Bone marrow (tissue), 2 donors: Measurements from ENCODE around the gene PRRC2B.
"Not testable (repeated sequence)": the region's sequence is repeated elsewhere in the genome, so short reads cannot be mapped to it uniquely, and the experiment has no call there.

Experiments used
- DNase-seq, 2 donors: peaks; one replicate each; lab custom pipeline; 2025; lab: John Stamatoyannopoulos, UW

Gene PRRC2B

GRCh38 chr9:131485728-131486422 lies 92.0 kb downstream of the PRRC2B start:
- no peak for DNase-seq

GRCh38 chr9:131487001-131487400 lies 93.1 kb downstream of the PRRC2B start:
- DNase-seq = no peak

GRCh38 chr9:131487621-131488031 lies 93.7 kb downstream of the PRRC2B start:
- no peak for DNase-seq

- DNase-seq = no peak
These were observed 96.6 kb downstream of the PRRC2B start for GRCh38 chr9:131490514-131490913.

DNA sequence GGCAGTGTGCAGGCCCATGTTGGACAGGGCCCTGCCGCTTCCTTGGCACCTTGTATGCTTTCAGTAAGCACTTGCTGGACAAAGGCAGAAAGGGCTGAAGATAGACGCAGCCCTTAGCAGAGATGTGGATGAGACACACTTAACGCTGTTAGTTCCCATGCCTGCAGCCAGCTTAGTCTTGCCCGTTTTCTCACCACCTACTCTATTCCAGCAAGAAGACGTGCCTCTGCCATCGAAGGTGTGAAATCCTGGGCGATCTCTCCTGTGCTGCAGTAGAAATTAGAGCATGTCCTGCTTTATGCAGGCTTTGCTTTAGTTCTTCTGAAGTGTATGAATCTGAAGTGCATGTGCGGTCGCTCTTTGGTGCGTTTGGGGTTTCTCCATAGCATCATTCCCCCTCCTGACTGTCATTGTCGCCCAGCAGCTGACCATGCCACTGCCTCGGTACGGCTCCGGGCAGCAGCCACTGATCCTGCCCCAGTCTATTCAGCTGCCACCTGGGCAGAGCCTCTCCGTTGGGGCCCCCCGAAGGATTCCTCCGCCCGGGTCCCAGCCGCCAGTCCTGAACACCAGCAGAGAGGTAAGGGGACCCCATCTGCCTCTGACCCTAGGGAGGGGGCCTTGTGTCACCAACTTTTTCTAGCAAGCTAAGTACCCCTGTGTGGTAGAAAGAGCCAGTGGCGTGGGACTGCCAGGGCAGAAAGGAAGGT lies 97.3 kb downstream of the PRRC2B start:
- DNase-seq = no peak

DNA sequence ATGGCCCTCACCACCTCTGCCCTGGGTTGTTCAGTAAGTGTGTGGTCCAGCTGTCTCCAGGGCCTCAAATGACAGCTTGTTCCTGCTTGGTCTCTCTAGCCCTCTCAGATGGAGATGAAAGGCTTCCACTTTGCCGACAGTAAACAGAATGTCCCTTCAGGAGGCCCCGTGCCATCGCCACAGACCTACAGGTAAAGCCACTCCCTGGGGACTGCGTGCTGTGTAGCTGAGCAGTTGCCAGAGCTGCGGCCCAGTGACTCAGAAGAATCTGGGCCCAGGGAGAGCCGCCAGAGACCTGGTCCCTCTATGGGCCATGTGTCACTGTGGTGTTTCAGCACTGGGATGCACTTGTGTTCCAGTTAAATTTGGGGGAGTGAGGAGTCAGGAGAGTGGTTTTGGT lies 98.2 kb downstream of the PRRC2B start:
- DNase-seq = no peak

DNA sequence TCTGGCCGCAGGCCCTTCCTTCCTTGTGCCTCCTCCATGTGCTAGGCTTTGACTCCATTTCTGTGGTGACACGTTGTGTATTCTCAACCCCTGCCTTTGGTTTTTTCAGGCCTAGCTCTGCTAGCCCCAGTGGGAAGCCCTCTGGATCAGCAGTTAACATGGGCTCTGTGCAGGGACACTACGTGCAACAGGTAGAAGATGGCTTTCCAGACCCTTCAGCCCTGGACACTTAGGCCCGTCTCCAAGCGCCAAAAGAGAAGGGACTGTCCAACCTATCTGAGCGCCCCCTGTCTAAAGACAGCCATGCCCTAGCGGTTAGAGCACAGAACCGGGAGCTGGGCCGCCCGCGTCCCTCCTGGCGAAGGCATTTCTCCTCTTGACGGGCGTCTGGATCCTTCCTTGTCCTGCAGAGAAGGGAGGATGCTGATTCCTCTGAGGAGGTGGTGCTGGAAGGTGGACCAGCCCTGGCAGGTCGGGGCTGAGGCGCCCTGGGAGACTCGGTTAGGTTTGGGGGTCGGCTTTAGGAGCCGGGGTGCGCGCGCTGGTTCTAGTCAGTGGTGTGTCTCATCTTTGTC lies 100.5 kb downstream of the PRRC2B start:
- no peak for DNase-seq

GRCh38 chr9:131495785-131496184 lies 101.9 kb downstream of the PRRC2B start:
- DNase-seq = no peak

DNA sequence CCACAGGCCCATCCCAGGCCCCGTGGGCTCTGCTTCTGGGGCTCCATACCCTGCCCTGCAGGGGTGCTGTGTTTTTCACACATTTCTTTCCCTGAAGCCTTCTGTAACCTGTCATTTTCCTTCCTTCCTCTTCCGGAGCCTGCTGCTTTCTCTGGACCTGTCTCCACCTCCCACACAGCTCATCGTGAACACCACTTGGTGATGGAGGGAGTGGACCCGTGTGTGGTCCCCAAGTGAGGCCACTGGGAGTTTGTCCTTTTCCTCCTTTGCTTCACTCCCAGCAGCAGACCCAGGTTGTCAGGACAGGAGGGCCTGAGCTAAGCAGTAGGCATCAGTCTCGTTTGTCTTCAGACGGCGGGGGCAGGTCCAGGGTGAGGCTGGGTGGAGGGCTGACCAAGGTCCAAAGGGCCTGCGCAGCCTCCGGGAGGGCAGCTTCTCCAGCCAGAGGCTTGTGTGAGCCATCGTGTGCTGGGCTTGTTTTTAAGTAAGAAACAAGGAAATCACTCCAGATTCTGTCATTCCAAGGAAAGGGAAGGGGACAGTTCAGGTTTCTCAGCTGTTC lies 103.0 kb downstream of the PRRC2B start:
- no peak for DNase-seq

DNA sequence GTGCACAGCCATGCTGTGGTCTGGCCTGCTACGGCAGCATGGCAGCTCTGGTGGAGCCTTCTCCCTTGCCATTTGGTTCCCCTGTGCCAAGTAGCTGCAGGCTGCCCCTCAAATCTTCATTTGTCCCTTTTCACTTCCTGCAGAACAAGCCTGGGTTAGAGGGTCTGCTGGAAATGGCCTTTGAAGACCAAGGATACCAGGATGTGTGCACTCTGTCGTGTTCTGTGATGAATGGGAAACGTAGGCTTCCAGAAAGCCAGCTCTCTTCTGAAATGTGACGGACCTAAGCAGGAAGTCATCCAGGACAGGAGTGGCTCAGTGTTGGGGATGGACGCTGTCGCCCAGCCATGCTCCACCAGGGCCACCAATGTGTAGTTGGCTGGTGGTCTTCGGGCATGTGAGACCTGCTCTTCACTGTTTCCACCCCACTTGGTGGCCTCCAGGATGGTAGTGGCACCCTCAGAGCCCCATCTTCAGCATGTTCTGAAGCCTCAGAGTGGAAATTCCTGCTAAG lies 105.4 kb downstream of the PRRC2B start:
- DNase-seq = no peak

DNA sequence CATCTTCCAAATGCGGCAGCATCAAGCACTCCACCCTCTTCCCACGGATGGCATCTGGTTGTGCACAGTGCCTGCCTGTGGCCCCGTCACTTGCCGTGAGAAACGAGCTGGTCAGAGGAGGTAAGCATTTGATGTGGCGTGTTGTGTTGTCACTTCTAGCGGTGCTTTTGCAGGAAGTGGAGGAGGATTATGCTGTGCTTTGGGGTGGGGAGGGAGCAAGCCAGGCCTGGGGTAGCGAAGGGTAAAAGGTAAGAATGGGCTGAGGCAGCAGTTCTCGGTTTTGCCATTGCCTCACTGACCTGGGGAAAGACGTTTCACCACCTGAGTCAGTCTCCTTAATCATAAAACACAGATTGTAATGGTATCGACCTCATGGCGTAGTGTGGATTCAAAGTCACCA lies 106.5 kb downstream of the PRRC2B start:
- no peak for DNase-seq

GRCh38 chr9:131500939-131501541 lies 107.2 kb downstream of the PRRC2B start:
- no peak for DNase-seq

- DNase-seq = peak; percentile 49 to 50
These were observed 109.1 kb downstream of the PRRC2B start, which contains the start of gene POMT1 for GRCh38 chr9:131502781-131503625. Gene POMT1, plus strand, starts transcription at chr9:131502918. Its CDS starts 1,301 bp downstream, at chr9:131504219.

GRCh38 chr9:131503626-131504465 lies 110.0 kb downstream of the PRRC2B start:
- peak; percentile 12 to 27 for DNase-seq

DNA sequence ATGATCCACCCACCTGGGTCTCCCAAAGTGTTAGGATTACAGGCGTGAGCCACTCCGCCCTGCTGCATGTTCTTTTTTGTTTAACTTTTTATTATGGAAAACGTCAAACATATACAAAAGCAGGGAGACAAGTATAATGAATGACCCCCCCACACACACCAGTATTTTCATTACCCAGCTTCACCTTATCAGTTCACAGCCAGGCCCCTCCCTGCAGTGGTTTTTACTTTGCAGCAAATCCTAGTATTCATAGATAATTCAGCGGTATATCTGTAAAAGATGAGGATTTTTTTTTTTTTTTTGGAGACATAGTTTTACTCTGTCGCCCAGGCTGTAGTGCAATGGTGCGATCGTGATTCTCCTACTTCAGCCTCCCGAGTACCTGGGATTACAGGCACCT lies 111.1 kb downstream of the PRRC2B start:
- DNase-seq = no peak

- DNase-seq = no peak
These were observed 117.5 kb downstream of the PRRC2B start for GRCh38 chr9:131511416-131511815.

GRCh38 chr9:131511880-131512279 lies 118.0 kb downstream of the PRRC2B start:
- DNase-seq = no peak

DNA sequence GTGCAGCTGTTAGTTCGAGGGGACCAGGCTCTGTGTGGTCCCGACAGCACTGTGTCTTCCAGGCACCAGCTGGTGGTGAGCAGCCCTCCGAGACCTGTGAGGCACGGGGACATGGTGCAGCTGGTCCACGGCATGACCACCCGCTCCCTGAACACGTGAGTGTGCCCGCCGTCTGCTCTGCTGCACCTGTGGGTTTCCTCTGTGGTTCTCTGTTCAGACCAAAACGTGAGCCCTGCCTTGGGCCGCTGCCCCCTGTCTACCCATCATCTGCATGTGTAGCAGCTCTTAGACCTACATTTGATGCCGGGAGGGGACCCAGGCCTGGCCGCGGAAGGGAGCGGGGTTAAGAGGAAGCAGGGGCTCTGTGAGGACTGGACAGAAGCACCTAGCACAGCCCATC lies 119.3 kb downstream of the PRRC2B start:
- DNase-seq = no peak

DNA sequence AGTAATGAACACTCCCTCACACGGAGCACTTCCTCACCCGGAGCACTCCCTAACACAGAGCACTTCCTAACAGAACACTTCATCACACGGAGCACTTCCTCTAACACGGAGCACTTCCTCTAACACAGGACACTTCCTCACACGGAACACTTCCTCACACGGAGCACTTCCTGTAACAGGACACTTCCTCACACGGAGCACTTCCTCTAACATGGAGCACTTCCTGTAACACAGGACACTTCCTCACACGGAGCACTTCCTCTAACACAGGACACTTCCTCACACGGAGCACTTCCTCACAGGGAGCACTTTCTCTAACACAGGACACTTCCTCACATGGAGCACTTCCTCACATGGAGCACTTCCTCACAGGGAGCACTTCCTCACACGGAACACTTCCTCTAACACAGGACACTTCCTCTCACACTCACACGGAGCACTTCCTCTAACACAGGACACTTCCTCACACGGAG lies 121.7 kb downstream of the PRRC2B start:
- not testable (repeated sequence) for DNase-seq

DNA sequence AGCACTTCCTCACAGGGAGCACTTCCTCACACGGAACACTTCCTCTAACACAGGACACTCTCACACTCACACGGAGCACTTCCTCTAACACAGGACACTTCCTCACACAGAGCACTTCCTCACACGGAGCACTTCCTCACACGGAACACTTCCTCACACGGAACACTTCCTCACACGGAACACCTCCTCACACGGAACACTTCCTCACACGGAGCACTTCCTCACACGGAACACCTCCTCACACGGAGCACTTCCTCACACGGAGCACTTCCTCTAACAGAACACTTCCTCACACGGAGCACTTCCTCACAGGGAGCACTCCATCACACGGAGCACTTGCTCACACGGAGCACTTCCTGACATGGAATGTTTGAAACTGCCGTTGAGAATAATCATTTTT lies 122.2 kb downstream of the PRRC2B start:
- no peak for DNase-seq
